ENCODE results near the gene TTC24.
"Not testable (repeated sequence)": the region's sequence is repeated elsewhere in the genome, so short reads cannot be mapped to it uniquely, and the experiment has no call there.

The TTC24 gene

DNA sequence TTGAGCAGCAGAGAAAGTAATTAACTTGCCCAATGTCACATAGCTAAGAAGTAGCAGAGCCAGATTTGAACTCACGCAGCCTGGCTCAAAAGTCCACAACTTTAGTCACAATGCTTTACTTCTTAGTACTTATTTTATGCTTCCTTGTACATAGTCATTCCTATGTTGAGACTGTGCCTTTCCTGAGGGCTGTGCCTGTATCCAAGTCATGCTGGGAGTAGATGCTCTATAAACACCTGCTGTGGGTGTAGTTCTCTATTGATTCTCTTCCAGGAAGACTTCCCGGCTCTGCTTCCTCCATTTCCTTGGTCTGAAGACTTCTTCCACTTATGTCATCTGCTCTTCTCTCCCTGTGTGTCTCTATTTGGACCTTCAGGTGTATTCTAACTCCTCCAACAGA is 23.8 kb upstream of the TTC24 start:
- DNase-seq: no peak

DNA sequence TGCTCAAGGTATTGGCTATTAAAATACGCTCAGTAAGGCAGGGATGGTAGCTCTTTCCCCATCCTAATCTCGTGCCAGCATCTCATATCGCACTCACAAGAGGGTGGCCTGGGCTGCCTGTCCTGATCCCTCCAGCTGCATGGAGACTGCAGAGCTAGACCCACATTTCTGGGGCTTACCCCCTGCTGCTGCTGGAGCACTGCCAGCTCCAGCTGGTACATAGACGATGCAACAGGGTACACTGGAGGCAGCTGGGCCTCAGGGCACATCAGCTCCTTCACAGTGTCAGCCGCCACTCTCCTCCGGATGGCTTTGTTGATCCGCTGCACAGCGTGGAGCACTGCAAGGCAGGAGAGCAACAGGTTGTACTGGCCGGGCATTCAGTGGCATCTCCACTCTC is 23.2 kb upstream of the TTC24 start:
- no peak for DNase-seq

DNA sequence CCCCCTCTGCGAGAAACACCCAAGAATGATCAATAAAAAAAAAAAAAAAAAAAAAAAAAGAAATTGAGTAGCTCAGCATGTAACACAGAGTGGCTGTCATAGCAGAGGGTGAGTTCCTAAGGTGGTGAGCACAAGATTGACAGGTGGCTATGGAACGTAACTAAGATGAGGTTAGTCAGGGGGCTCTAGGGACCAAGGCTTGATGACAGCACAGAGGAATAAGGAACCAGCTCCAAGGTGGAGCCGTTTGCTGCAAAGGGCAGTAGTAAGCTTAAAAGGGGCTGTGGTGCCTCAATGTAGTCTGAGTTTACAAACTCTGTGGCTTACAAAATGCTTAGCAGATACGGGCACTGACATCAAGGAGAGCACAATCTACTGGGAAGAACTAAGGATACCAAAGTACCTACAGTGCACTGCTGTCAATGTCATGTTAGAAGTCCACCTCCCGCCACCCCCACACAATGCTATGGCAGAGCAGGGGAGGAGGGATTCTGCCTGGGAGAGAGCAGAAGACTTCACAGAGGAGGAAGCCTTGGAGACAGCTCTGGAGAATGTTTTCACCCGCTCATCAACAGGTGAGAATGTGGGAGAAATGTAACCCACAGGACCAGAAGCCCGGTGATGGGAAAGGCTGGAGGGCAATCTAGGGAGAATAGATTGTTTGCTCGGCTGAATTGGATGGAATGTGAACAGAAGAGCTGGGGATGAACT is 20.3 kb upstream of the TTC24 start:
- no peak for DNase-seq

DNA sequence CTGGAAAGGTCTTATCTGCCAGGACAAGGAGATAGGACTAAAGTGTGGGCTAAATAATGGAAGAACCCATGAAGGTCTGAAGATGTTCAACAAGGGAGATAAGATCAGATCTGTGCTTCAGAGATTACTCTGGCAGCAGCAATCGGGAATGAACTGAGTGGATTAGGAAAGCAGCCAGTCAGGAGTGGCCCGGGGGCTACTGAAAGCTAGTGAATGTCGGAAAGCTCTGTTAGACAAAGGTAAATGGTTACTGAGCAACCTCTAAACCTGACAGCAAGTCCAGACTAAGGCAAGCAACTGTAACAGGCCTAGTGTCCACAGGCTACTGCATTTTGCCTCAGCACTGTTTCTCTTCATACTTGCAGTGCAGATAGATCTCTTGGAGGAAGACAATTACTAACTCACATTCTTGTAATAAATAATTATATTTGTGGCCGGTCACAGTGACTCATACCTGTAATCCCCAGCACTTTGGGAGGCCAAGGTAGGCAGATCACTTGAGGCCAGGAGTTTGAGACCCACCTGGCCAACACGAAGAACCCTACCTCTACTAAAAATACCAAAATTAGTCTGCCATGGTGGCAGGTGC is 19.6 kb upstream of the TTC24 start:
- DNase-seq: no peak

DNA sequence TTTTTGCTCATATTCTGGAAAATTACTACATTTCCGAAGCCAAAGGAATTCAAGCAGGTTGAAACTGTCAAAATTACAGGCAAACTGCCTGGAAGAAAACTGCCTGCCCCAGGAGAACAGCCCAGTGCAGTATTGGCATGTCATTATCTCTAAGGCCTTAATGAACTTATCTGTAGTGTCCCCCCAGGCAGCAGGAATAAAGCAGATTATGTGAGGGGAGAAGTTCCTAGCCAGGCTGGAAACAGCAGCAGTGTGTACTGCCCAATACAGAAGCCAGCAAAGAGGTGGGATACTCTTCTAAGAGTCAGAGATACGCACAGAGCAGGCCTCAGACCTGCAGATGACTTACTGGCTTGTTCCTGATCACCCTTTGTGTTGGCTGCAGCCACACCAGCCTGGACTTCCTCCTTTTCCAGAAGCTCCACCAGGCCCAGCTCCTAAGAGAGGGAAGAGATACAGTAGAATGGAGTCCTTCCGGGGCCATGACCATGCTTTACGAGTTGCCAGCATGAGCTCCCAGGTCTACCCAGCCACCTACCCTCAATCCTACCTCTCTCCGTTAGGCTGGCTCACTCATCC is 18.8 kb upstream of the TTC24 start:
- no peak for DNase-seq

DNA sequence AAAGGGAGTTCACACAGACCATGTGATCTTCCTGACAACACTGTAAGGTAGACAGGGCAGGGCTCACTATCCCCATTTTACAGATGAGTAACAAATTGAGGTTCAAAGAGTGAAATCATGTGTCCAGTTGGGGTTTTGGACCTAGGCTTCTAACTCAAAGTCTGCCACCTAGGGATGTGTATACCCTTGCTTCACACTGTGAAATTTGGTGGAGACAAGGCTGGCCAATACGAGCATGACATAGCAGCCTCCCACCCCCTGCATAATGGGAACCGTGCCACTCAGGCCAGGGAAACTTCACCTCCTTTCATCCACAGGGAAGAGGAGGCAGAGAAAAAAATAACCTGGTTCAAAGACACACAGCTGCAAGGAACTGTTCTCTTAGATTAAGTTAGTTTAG is 14.0 kb upstream of the TTC24 start:
- DNase-seq: no peak

DNA sequence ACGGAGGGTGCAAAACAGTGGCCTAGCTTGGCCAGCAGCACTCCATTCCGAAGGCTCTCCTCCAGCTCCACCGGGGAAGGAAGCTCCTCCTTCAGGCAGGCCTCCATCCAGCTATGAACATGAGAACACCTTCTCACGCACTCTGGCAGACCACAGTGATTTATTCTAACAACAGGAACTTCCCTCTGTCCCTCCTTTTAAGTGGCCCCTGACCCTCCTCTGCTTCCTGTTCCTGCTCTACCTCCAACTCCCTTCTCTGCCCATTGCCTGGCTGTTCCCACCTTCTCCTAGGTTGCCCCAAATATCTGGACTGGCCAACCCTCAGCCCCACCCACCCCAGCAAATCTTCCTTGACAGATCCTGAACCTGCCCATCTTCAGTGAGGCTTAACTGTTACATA is 13.1 kb upstream of the TTC24 start:
- DNase-seq: no peak

DNA sequence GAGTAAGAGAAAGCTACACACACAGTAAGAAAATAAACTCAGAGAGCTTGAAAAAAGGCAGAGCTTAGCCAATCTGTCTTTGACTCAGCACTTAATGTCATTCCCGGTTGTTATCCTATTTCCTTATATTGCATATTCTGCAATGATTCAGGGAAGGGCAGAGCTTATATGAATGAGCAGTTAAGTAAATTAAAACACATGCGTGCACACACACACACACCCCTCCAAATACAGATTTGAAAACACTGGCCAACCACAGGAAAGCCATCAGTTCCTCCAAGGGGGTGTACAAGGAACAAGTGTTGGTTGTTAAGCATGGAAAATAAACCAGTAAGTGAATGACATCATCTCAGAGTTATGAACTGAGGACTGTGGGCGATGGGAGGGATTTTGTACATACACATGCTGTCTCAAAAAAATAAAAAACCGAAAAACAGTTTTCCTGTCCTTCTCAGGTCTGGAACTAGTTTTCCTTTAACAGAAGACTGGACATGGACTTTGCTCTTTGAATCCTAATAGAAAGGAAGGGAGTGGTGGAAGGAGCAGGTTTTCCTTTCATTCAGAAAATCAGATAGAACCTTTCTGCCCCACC is 8.2 kb upstream of the TTC24 start:
- DNase-seq: peak in 1 of 2 experiments; percentile 14

DNA sequence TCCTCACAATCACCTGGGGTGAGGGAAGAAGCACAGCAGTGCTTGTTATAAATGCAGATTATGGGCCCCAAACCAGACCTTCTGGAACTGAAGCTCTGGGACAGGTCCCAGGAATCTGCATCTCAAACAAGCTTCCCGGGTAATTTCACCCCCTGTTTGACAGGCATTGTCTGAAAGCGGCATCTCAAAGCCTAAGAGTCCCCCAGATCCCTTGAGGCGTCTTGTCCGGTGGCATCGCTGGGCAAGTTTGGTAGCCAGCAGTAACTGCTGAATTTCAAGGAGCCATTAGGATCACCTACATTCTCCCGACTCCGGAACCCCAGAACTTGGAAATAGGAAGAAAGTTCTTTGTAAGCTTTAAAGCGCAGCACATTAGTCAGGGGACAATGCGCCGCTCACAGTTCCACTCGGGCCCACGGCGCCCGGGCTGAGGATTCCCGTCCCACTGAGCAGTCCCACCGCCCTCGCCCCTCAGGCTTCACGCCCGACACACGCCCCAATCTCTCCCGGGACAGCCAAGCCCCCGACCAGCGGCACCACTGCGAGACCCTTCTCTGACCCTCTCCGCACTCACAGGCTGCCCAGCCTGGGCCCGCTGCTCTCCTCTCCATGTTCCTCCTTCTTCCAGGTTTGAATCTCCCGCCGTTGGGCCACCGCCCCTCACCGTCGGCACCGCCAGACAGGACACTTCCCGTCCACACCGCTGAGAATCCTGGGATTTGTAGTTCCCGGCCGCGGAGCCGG is 7.4 kb upstream of the TTC24 start, which contains the start of gene IQGAP3:
Gene IQGAP3, minus strand, starts transcription at position 647 of the 744 bp plus-strand sequence. Its CDS starts 36 bp downstream, at position 611.
- peak; percentile 55 to 92 for DNase-seq

DNA sequence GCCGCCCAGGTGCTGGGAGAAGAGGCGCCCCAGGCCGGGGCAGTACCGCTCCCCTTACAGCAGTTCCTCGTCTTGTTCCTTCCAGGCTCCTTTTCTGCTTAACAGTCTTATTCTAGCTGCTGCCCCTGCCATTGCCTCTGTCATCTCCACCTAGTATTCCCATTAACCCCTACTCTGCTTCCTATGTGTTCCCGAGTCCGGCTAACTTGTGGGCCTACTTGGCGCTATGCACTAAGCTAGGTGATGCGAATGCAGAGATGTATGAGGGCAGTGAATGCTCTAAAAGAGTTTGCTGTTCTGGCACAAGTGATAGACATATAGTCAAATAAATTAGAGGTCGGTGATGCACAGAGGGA is 6.9 kb upstream of the TTC24 start:
- DNase-seq: no peak

DNA sequence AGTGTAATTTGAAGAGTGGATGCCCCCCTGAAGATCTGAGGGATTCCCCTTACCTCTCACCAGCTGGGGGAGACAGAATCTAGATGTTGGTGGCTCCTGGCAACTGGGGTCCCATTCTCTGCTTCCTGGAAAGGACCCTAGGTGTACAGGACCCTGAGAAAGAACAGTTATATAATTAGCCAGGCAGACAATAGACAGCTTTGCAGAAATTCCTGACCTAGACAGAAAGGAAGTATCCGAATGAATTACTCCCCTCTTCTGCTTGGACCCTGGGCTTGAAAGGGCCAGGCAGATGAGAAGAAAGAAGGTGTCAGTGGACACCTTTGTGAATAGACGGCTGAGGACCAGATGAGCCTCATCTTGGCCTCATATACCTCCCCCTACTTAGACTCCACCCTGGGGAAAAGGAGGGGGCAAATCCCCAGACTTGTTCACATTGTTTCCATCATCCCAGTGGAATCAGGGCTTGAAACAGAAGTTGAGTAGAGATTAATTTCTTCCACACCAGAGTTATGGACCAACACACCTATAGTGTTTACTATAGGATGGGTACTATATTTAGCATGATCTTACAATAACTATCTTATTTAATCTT is 5.4 kb upstream of the TTC24 start:
- no peak for DNase-seq

DNA sequence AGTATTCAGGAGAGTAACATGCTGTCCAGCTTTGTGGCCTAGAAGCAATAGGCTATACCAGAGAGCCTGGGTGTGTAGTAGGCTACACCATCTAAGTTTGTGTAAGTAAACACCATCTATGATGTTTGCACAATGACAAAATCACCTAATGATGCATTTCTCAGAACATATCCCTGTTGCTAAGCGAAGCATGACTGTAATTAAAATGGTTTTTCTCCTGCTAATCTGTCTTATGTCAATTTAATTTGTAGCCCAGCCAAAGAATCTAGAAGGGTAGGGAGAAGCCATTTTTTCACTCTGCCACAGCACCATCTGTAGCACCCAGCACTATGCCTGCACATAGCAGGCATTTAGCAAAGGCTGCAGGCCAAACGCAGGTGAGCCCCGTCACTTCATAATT is 2.0 kb upstream of the TTC24 start:
- no peak for DNase-seq

DNA sequence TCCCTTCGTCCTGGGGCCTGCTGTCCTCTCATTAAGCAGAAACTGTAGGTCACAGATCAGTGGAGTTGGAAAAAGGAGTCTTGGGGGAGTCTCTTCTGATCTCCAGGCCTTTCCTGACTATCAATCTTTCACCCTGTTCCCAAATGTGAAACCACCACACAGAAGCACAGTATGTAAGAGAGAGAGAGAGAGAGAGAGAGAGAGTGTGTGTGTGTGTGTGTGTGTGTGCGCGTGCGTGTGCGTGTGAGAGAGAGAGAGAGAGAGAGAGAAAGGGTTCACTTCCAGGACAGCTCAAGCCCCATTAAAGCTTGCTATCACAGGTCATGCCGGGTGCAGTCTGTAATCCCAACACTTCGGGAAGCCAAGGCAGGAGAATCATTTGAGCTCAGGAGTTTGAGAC is 1.5 kb upstream of the TTC24 start:
- no peak for DNase-seq

DNA sequence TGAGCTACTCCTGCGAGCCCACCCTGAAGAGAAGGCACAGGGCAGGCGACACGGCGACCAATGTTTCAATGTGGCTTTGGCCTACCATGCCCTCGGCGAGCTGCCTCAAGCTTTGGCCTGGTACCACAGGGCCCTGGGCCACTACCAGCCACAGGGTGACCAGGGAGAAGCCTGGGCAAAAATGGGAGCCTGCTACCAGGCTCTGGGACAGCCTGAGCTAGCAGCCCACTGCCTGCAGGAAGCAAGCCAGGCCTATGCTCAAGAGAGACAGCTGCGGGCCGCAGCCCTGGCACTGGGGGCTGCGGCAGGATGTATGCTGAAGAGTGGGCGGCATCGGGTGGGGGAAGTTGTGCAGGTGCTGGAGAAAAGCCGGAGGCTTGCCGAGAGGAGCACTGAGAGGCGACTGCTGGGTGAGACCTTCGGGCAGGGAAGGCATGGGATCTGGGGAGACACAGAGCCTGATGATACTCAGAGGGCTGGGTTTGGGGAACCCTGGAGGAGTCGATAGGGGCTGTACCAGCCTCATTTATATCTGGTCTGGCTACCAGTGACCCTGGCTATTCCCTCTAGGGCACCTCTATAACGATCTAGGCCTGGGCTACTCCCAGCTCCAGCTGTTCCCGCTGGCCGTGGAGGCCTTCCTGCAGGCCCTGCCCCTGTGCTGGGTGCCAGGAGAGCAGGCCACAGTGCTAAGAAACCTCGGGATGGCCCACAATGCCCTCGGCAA is 2.3 kb downstream of the TTC24 start:
- DNase-seq: no peak

DNA sequence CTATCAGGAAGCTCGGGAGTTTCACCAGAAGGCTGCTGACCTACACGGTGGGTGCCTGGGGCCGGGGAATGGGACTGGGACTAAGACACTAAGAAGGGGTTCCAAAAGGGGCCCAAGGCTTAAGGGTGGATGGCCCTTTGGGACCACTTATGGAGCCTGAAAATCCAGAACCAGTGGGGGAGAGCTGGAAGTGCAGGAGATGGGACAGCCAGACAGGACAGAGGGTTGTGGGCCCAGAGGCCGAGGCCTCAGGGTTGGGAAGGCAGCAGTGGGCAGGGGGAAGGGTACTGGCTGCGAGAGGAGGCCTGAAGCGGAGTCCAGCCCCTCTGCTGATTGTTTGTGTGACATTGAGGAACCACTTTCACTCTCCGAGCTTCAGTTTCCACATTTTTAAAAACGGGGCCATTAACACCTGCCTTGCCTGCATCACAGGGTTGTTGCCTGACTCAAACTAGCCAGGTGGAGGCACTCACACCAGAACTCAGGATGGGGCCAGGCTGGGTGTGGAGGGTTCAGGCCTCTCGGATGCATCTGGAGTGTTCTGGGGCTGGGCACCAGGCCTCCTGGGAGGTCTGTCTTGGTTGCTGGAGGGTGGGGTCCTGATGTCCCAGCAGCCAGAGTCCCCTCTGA is 3.0 kb downstream of the TTC24 start:
- DNase-seq: no peak

DNA sequence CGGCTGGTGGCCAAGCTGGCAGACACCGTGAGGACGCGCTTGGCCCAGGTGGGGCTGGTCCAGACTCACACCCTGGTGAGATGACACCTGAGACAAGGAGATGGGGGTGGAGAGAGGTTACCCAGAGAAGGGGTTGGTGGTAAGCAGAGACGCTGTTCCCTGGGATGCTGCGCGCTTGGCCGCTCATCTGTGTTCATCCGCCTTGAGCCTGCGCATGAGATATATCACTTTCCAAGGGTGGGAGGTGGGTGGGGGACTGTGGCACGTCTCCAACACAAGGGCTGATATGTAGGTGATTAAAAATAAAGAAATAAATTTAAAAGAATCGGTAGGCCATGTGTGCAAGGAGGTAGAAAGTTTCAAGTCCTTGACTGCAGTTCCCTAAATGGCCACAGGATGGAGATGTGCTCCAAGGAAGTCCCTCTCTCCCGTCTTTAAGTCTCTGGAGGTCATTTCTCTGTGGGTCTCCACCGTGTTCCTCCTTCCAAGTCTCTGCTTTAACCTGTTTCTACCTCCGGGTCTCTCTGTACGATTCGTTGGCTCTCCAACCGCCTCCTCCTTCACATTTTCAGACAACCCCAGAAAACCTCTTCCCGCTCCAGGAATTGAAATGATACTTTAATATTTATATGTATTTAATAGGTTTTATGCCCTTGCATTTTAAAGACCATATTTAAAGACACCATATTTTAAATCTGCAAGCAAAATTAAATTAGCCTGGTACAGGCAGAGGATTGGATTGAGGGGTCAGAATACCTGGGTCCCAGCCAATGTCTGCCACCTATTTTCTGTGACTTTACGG is 4.5 kb downstream of the TTC24 start:
- peak; percentile 74 to 87 for DNase-seq

DNA sequence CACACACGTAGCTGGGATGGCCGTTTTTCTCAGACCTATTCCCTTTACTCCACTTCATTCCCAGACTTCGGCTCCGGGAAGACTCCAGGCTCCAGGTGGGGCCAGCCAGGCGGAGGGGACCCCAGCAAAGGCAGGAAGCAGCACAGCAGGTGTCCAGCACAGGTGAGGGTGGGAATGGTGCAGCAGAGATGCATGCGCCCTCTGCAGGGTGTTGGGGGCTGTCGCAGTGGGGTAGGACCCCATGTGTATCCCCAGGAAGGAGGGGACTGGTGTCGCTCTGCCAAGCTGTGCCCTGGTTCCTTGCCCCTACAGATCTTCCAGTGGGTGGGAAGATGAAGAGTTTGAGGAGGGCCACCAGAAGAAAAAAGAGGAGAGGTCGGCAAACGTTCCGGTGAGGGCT is 5.3 kb downstream of the TTC24 start:
- DNase-seq: no peak

DNA sequence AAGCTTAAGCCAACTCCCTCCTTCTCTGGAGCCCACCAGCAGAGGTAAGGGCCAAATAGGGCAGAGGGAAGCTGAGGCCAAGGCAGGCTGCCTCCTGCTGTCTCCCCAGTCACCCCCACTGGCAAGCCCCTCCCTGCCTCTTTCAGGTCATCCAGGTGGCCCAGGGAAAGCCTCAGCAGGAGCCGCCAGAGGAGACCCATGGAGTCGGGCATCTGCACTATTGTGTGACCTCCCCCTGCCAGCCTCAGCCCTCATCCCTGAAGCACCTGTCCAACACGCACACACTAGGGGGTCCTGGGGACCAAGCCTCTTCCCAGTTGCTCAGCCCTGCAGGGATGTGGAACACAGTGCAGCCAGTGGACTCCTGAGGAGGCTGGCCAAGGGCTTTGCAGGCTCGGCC is 6.8 kb downstream of the TTC24 start:
- no peak for DNase-seq

DNA sequence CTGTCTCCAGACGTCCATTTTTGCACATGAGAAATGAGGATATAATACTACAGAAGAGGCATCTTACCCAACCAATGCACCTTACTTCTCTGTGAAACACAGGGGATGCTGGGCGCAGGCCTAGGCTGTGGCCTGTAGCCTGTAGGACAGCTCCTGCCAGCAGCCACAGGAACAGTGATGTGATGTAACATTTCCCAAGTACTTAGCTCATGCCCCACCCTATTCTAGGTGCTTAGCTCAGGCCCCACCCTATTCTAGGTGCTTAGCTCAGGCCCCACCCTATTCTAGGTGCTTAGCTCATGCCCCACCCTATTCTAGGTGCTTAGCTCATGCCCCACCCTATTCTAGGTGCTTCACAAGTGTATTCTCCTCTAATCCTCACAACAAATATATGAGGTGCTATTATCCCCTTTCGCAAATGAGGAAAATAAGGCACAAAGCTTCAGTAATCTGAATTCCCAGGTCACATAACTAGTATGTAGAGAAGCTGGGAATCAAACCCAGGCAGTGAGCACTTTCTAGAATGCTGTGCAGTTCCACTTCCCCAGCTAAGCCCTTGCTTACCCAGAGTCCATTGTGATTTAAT is 7.5 kb downstream of the TTC24 start:
- DNase-seq: no peak

DNA sequence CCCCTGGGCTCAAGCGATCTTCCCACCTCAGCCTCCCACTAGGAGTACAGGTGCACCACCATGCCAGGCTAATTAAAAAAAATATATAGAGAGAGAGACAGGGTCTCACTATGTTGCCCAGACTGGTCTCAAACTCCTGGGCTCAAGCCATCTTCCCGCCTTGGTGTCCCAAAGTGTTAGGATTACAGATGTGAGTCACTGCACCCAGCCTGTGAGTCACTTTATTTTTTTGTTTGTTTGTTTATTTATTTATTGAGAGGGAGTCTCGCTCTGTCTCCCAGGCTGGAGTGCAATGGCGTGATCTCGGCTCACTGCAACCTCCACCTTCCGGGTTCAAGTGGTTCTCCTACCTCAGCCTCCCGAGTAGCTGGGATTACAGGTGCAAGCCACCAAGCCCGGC is 8.4 kb downstream of the TTC24 start:
- not testable (repeated sequence) for DNase-seq

DNA sequence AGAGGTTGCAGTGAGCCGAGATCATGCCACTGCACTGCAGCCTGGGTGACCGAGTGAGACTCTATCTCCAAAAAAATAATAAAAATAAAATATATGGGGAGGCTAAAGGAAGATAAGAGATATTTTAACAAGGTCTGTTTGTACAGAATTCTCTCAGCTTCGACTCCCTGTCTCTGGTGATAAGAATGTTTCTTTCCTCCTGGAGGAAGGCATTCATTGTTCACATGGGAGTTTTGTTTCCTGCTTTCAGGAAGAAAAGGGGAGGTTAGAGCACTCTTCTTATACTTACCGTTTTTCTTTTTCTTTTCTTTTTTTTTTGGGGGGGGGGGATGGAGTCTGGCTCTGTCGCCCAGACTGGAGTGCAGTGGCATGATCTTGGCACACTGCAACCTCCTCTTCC is 10.0 kb downstream of the TTC24 start:
- no peak for DNase-seq
